Breast epithelium (tissue), 4 donors: ENCODE data around the gene DDX41. TPM values are rescaled to one million over a fixed set of nuclear protein-coding genes. Genes with fewer than 3 reads are reported as not detected.
A peak's percentile ranks its signal among the peaks of the same experiment; 100 is the strongest.
"Not testable (repeated sequence)": the region's sequence is repeated elsewhere in the genome, so short reads cannot be mapped to it uniquely, and the experiment has no call there.

Experiments used
- DNase-seq, 2 donors: peaks; one replicate each; pipeline ENCODE4 v3.0.0-alpha.2; 2019; ENCODE audit warnings: low spot score in 2 of 2
- H3K27ac ChIP-seq, 2 donors: fragments of 200-600 bp; sonication (generic) in 1 of 2; one replicate each; pipeline ENCODE4 v1.5.1; 2016 to 2019; ENCODE audit warnings: mild to moderate bottlenecking in 1 of 2
- H3K27me3 ChIP-seq, 2 donors: fragments of 200-600 bp; sonication (generic) in 1 of 2; one replicate each; pipeline versions ENCODE4 v1.5.1 to v1.6.0; 2017 to 2019; ENCODE audit warnings: control low read depth in 1 of 2, mild to moderate bottlenecking in 1 of 2
- H3K36me3 ChIP-seq: fragments of 200-600 bp; one replicate; pipeline ENCODE4 v1.5.1; 2019
- H3K4me1 ChIP-seq, 2 donors: fragments of 200-600 bp; sonication (generic); one replicate each; pipeline ENCODE4 v1.5.1; 2016 to 2019; ENCODE audit warnings: control low read depth in 1 of 2
- H3K4me3 ChIP-seq, 3 donors: fragments of 200-600 bp; sonication (generic); 1 replicate in 2 of 3; 2 replicates in 1 of 3; pipeline ENCODE4 v1.5.1; 2016 to 2019; ENCODE audit warnings: mild to moderate bottlenecking in 3 of 3, moderate library complexity in 2 of 3
- H3K9me3 ChIP-seq, 2 donors: fragments of 200-600 bp; sonication (generic) in 1 of 2; one replicate each; pipeline ENCODE4 v1.5.1; 2016 to 2019; ENCODE audit warnings: control low read depth in 1 of 2
- POLR2A ChIP-seq: fragments of 450-650 bp; IDR thresholded peaks from one replicate; pipeline ENCODE4 v1.6.1; 2016; ENCODE audit warnings: antibody characterized with exemption, mild to moderate bottlenecking, moderate library complexity
- POLR2AphosphoS5 ChIP-seq, 3 donors: sonication (generic); formaldehyde crosslinking; IDR thresholded peaks; one replicate each; pipeline ENCODE4 v1.6.1; 2017; ENCODE audit warnings: antibody characterized with exemption in 3 of 3
- intact Hi-C: fragments of 100-400 bp; cut with DNase I; formaldehyde crosslinking; loops from one replicate; pipeline ENCODE4 v1.15.1; 2023; ENCODE audit warnings: low total_unique reads
- total RNA-seq, 3 donors: library from RNA; depleted of rRNA; stranded (reverse); fragments of >200 nt; gene quantifications; one replicate each; pipeline ENCODE4 v1.1.0, GENCODE V29; 2016
- TF ChIP-seq, protein P1 (sequence below), 3 donors: fragments of 450-650 bp; IDR thresholded peaks; one replicate each; pipeline ENCODE4 v1.5.1; 2016 to 2017; ENCODE audit warnings: antibody characterized with exemption in 3 of 3, mild to moderate bottlenecking in 3 of 3, moderate library complexity in 3 of 3

The DDX41 gene
- total RNA-seq, 3 donors from 2014 or later, result 76.0 to 110 (median 103) TPM

DNA sequence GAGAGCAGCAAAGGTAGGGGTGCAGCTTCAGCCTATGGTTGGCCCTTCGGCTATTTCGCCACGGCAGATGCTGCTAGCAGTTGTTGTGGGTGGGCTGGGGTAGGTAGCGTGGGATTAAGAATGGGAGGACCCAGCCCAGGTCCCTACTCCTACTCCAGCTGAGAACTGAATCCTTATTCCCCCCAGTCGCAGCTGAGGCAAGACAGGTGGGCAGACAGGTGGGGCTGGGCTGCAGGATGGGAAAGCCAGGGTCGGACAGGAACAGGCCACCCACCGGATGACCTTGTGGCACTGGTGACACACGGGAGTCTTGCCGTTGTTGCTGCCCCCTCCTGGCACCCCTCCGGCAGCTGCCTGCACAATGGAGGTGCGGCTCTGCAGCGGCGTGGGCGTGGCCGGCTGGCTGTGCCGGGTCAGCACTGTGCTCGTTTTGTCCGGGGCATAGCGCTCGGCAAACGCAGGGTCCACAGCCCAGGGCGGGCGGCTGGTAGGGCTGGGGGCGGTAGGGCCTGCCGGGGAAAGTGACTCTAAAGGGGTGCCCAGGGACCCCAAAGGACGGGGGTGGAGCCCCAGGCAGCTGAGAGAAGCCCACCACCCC lies 27.5 kb downstream of the DDX41 start:
- no peak for DNase-seq
- Histone ChIP-seq H3K4me1 (peaks cover 0 to 4% of the 10 kb centered on the region in 2 donors), H3K27me3 (no peaks in the 10 kb centered on the region), H3K4me3 (no peak overlapping the region), H3K27ac (peak overlapping the region in 1 of 2 donors; percentile 48), H3K9me3 (no peaks in the 10 kb centered on the region), H3K36me3 (no peaks in the 10 kb centered on the region)
- TF ChIP-seq POLR2A (no peak), POLR2AphosphoS5 (IDR thresholded peaks at IDR 0.05) (no peak)
- TF ChIP-seq, protein P1, sequence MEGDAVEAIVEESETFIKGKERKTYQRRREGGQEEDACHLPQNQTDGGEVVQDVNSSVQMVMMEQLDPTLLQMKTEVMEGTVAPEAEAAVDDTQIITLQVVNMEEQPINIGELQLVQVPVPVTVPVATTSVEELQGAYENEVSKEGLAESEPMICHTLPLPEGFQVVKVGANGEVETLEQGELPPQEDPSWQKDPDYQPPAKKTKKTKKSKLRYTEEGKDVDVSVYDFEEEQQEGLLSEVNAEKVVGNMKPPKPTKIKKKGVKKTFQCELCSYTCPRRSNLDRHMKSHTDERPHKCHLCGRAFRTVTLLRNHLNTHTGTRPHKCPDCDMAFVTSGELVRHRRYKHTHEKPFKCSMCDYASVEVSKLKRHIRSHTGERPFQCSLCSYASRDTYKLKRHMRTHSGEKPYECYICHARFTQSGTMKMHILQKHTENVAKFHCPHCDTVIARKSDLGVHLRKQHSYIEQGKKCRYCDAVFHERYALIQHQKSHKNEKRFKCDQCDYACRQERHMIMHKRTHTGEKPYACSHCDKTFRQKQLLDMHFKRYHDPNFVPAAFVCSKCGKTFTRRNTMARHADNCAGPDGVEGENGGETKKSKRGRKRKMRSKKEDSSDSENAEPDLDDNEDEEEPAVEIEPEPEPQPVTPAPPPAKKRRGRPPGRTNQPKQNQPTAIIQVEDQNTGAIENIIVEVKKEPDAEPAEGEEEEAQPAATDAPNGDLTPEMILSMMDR (IDR thresholded peaks at IDR 0.05), result no peak
- intact Hi-C loops, result no loop called here

DNA sequence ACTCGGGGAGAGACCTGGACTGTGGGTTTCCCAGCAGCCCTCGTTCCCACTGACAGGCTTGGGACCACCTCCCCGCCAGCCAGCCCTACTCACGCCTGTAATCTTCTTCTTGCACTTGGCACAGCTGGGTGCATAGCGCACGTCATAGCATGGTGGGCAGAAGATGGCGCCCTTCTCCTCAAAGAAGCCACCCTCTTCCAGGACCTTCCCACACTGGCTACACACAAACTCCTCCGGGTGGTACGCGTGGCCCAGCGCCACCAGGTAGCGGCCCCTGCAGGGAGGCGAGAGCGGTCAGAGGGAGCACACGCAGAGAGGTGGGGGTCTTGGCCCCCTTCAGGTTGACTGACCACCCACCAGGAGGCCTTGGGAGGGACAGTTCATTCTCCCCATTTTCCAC lies 28.8 kb downstream of the DDX41 start:
- Histone ChIP-seq H3K27ac (no peak overlapping the region), H3K4me1 (peaks cover 0 to 1% of the 10 kb centered on the region in 2 donors), H3K27me3 (no peaks in the 10 kb centered on the region), H3K4me3 (no peak overlapping the region), H3K9me3 (no peaks in the 10 kb centered on the region), H3K36me3 (no peaks in the 10 kb centered on the region)
- DNase-seq, result no peak
- no peak for TF ChIP-seq POLR2AphosphoS5 (IDR thresholded peaks at IDR 0.05)
- intact Hi-C loops, result no loop called here

DNA sequence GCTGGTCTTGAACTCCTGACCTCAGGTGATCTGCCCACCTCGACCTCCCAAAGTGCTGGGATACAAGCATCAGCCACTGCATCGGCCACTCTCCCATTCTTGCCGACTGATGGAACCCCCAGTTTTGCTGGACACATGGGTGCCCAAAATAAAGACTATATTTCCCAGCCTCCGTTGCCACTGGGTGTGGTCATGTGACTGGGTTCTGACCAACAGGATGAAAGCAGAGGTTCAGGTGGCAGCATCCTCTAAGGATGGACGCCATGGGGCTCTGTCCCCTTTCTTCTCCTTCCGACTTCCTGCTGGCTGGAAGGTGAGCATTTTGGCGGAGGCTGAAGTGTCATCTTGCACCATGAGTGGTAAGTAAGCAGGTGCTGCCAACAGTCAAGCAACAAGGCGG lies 29.6 kb downstream of the DDX41 start:
- no peak for DNase-seq
- TF ChIP-seq, protein P1 (IDR thresholded peaks at IDR 0.05), result no peak
- intact Hi-C loops, result no loop called here
- Histone ChIP-seq H3K36me3 (no peaks in the 10 kb centered on the region), H3K27me3 (no peaks in the 10 kb centered on the region), H3K4me3 (no peak overlapping the region), H3K9me3 (no peaks in the 10 kb centered on the region), H3K4me1 (no peaks in the 10 kb centered on the region), H3K27ac (no peak overlapping the region)

DNA sequence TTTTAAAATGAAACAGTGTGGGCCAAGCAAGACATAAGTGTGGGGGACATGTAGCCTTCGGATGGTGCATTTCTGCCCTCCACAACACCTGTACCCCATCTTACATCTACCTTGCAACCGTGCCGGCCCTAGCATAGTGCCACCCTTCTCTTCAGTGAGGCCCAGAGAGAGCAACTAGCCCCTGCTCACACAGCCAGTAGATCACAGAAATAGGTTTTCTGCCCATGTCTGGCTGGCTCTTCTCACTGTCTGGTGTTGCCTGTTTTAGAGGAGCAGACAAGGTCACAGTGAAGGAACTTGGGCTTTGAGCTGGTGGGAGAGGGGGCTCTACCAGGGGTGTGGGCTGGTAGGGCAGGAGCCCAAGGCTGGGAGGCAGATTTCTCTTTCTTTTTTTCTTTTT lies 30.5 kb downstream of the DDX41 start:
- H3K27me3 ChIP-seq, result no peaks in the 10 kb centered on the region
- H3K9me3 ChIP-seq, result no peaks in the 10 kb centered on the region
- no peak overlapping the region for H3K4me3 ChIP-seq
- no peak for DNase-seq
- no peak for TF ChIP-seq POLR2AphosphoS5 (IDR thresholded peaks at IDR 0.05)
- TF ChIP-seq, protein P1 (IDR thresholded peaks at IDR 0.05), result no peak
- TF ChIP-seq POLR2A, result no peak
- no peaks in the 10 kb centered on the region for H3K4me1 ChIP-seq
- no peaks in the 10 kb centered on the region for H3K36me3 ChIP-seq
- intact Hi-C loops, result no loop called here
- no peak overlapping the region for H3K27ac ChIP-seq

DNA sequence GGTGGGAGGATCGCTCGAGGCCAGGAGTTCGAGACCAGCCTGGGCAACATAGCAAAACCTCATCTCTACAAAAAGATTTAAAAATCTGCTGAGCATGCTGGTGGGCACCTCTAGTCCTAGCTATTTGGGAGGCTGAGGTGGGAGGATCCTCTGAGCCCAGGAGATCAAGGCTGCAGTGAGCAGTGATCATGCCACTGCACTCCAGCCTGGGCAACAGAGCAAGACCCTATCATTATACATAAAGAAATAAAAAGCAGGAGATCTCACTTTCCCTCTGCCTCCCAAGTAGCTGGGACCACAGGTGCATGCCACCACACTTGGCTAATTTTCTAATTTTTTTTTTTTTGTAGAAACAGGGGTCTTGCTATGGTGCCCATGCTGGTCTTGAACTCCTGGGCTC lies 31.0 kb downstream of the DDX41 start:
- intact Hi-C loops, H3K9me3 ChIP-seq, H3K4me3 ChIP-seq, DNase-seq, H3K27ac ChIP-seq, H3K27me3 ChIP-seq, H3K4me1 ChIP-seq, H3K36me3 ChIP-seq: not testable (repeated sequence)

DNA sequence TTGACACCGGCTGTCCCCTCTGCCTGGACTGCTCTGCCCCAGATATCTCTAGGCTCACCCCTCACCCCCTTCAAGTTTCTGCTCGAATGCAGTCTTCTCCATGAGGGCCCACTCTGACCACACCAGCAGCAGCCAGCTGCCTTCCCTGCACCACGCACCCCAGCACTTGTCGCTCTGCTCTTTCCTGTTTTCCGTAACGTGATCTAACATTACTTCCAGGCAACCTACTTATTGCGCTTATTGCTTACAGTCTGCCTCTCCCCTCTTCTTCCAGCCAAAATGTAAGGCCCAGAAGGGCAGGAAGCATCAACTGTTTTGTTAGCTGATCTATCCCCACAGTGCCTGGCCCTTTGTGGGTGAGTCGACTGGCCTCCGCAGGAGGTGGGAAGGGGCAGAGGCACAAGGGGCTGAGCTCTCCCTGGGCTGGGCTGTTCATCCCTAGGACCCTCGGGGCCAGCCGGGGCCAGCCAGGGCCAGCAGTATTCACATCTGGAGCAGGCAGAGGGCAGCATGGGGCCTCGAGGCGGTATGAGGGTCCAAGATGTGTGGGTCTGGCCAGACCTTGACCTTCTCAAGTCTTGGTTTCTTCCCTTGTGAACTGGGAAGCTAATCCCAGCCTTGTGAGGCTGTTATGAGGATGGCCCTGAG lies 31.7 kb downstream of the DDX41 start:
- no peaks in the 10 kb centered on the region for H3K9me3 ChIP-seq
- no peak overlapping the region for H3K4me3 ChIP-seq
- no peaks in the 10 kb centered on the region for H3K36me3 ChIP-seq
- TF ChIP-seq, protein P1 (IDR thresholded peaks at IDR 0.05), result no peak
- DNase-seq, result no peak
- no peaks in the 10 kb centered on the region for H3K4me1 ChIP-seq
- intact Hi-C loops, result no loop called here
- H3K27me3 ChIP-seq, result no peaks in the 10 kb centered on the region
- no peak overlapping the region for H3K27ac ChIP-seq
